PC-3 (cell line): ENCODE results near the gene CORO2B. TPM values are rescaled to one million over a fixed set of nuclear protein-coding genes. Genes with fewer than 3 reads are reported as not detected.

Experiments
- ATAC-seq: fragments of 200-7000 bp; cut with Tn5 transposase; 2 replicates; pipeline ENCODE4 v1.9.1; 2020; ENCODE audit warnings: mild to moderate bottlenecking, moderate library complexity
- BruUV-seq: library from RNA; stranded (reverse); fragments of 400-500 nt; replicated peaks from 2 replicates; lab custom pipeline; 2021; lab: Mats Ljungman, UMichigan
- CTCF ChIA-PET: fragments of 300-600 bp; sonication (Branson Sonifier 250); formaldehyde crosslinking; loops from one replicate; lab custom pipeline; 2022; ENCODE audit warnings: antibody characterized with exemption; lab: Charles Lee
- POLR2A ChIA-PET: fragments of 300-600 bp; sonication (Branson Sonifier 250); formaldehyde crosslinking; loops from one replicate; lab custom pipeline; 2022; ENCODE audit warnings: antibody characterized with exemption; ENCODE audit not compliant: unreplicated experiment; lab: Charles Lee
- DNase-seq: peaks from one replicate; pipeline ENCODE4 v3.0.0-alpha.2; 2015
- H2AFZ ChIP-seq: fragments of 300-600 bp; sonication (generic); 2 replicates; pipeline ENCODE4 v1.6.0; 2016; ENCODE audit warnings: antibody characterized with exemption, low read length
- H3F3A ChIP-seq: fragments of 300-600 bp; sonication (generic); one replicate; pipeline ENCODE4 v1.6.0; 2017; ENCODE audit warnings: antibody characterized with exemption, low read length, control low read depth, mild to moderate bottlenecking; ENCODE audit not compliant: unreplicated experiment
- H3K27ac ChIP-seq: fragments of 300-600 bp; sonication (generic); 2 replicates; pipeline ENCODE4 v1.5.1; 2016; ENCODE audit warnings: mild to moderate bottlenecking, low read length
- H3K27me3 ChIP-seq: fragments of 300-600 bp; sonication (generic); 2 replicates; pipeline ENCODE4 v1.6.1; 2016; ENCODE audit warnings: low read length, mixed read lengths
- H3K36me3 ChIP-seq: fragments of 300-600 bp; sonication (generic); 2 replicates; pipeline ENCODE4 v1.6.1; 2016; ENCODE audit warnings: low read depth, mixed run types, low read length, mixed read lengths
- H3K4me1 ChIP-seq: fragments of 300-600 bp; sonication (generic); 2 replicates; pipeline ENCODE4 v1.5.1; 2016; ENCODE audit warnings: low read length; ENCODE audit not compliant: insufficient read depth
- H3K4me2 ChIP-seq: fragments of 300-600 bp; sonication (generic); 2 replicates; pipeline ENCODE4 v1.6.0; 2016; ENCODE audit warnings: low read length
- H3K4me3 ChIP-seq: fragments of 300-600 bp; sonication (generic); 2 replicates; pipeline ENCODE4 v1.5.1; 2016; ENCODE audit warnings: mild to moderate bottlenecking, low read length, mixed read lengths
- H3K79me2 ChIP-seq: fragments of 300-600 bp; sonication (generic); 2 replicates; pipeline ENCODE4 v1.6.1; 2017; ENCODE audit warnings: low read length, mixed read lengths
- H3K9ac ChIP-seq: fragments of 300-600 bp; sonication (generic); 2 replicates; pipeline ENCODE4 v1.6.0; 2016; ENCODE audit warnings: mild to moderate bottlenecking, low read length
- H3K9me2 ChIP-seq: fragments of 300-600 bp; sonication (generic); replicated peaks from 2 replicates; pipeline ENCODE4 v1.6.1; 2016; ENCODE audit warnings: mixed run types, low read length, mixed read lengths
- H3K9me3 ChIP-seq: fragments of 300-600 bp; sonication (generic); 2 replicates; pipeline ENCODE4 v1.6.1; 2016; ENCODE audit warnings: low read length, mixed read lengths
- H4K20me1 ChIP-seq: fragments of 300-600 bp; sonication (generic); 2 replicates; pipeline ENCODE4 v1.6.1; 2016; ENCODE audit warnings: low read length, mixed read lengths
- EZH2 ChIP-seq: fragments of 300-600 bp; sonication (generic); IDR thresholded peaks from one replicate; pipeline ENCODE4 v1.6.1; 2017; ENCODE audit warnings: antibody characterized with exemption, mild to moderate bottlenecking, low read length; ENCODE audit not compliant: unreplicated experiment
- EZH2phosphoT487 ChIP-seq: fragments of 300-600 bp; sonication (generic); IDR thresholded peaks from 2 replicates; pipeline ENCODE4 v1.6.1; 2018; ENCODE audit warnings: mild to moderate bottlenecking, antibody characterized with exemption, low read length, borderline replicate concordance
- intact Hi-C: fragments of 100-400 bp; cut with micrococcal nuclease; formaldehyde crosslinking; loops from 2 replicates; pipeline ENCODE4 v1.9.0; 2023
- total RNA-seq: library from RNA; depleted of rRNA; stranded (reverse); fragments of >200 nt; gene quantifications from 2 replicates; pipeline ENCODE4 v1.2.3, GENCODE V29; 2014
- TF ChIP-seq, protein P1 (sequence below): fragments of 300-600 bp; sonication (generic); conservative IDR thresholded peaks from 2 replicates; pipeline ENCODE4 v1.5.1; 2017; ENCODE audit warnings: antibody characterized with exemption, low read depth, mild to moderate bottlenecking, low read length

Gene CORO2B
- total RNA-seq, 1 experiment from 2014 or later, result 0.66 TPM

DNA sequence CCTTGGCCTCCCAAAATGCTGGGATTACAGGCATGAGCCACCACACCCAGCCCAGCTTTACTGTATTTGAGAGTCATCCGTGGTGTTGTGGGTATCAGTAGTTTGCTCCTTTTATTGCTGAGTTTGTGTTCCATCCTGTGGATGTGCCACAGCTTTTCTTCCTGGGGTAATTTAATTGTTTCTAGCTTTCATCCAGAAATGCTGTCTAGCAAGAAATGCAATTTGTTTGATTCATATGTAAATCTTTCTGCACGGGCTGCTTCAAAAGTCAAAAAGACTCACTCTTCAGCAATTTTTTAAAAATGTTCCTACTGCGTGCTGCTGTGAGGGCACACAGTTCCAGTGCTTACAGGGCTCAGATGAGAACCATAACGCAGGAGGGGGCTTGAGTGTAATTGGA, 47.1 kb downstream of the CORO2B start:
- CTCF ChIA-PET, result no interaction called here
- no peak for ATAC-seq
- Histone ChIP-seq H3K27me3 (no peaks in the 10 kb centered on the region), H3K27ac (no peak overlapping the region), H2AFZ (no peak overlapping the region), H4K20me1 (no peaks in the 10 kb centered on the region), H3K36me3 (no peaks in the 10 kb centered on the region), H3F3A (no peaks in the 10 kb centered on the region), H3K9ac (no peak overlapping the region), H3K9me2 (no peaks in the 10 kb centered on the region), H3K9me3 (no peaks in the 10 kb centered on the region), H3K79me2 (no peaks in the 10 kb centered on the region), H3K4me2 (no peak overlapping the region), H3K4me1 (peaks cover 4% of the 10 kb centered on the region; the same call in 1 of the 2 replicates), H3K4me3 (no peak overlapping the region)
- no peak for DNase-seq
- TF ChIP-seq EZH2phosphoT487, result no peak
- TF ChIP-seq, protein P1, sequence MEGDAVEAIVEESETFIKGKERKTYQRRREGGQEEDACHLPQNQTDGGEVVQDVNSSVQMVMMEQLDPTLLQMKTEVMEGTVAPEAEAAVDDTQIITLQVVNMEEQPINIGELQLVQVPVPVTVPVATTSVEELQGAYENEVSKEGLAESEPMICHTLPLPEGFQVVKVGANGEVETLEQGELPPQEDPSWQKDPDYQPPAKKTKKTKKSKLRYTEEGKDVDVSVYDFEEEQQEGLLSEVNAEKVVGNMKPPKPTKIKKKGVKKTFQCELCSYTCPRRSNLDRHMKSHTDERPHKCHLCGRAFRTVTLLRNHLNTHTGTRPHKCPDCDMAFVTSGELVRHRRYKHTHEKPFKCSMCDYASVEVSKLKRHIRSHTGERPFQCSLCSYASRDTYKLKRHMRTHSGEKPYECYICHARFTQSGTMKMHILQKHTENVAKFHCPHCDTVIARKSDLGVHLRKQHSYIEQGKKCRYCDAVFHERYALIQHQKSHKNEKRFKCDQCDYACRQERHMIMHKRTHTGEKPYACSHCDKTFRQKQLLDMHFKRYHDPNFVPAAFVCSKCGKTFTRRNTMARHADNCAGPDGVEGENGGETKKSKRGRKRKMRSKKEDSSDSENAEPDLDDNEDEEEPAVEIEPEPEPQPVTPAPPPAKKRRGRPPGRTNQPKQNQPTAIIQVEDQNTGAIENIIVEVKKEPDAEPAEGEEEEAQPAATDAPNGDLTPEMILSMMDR, result no peak
- TF ChIP-seq EZH2, result no peak
- intact Hi-C loops, result no loop called here
- POLR2A ChIA-PET, result no interaction called here
- no TSS peak for BruUV-seq

DNA sequence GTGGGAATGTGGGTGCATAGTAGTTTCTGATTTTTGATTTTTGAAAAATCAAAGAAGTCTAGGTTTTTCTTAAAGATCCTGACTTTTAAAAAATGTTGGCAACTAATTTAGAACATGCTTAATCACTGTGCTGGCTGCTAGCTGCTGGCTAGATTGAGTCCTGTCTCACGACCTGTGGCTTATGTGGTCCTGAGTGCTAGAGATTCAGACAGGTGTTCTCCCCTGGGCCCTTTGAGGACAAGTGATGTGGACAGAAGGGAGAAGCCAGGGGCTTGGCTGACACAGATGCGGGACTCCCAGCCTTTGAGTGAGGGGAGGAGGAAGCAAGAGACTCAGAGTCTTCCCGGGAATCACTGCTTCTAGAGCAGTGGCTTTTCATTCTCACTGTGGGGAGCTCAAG, 47.5 kb downstream of the CORO2B start:
- POLR2A ChIA-PET, result no interaction called here
- DNase-seq (no peak), ATAC-seq (no peak)
- Histone ChIP-seq H3K4me2 (no peak overlapping the region), H3K27me3 (no peaks in the 10 kb centered on the region), H3K4me1 (peaks cover 4% of the 10 kb centered on the region; the same call in 1 of the 2 replicates), H3K4me3 (no peak overlapping the region), H3K36me3 (no peaks in the 10 kb centered on the region), H3K79me2 (no peaks in the 10 kb centered on the region), H2AFZ (no peak overlapping the region), H3F3A (no peaks in the 10 kb centered on the region), H3K27ac (no peak overlapping the region), H4K20me1 (no peaks in the 10 kb centered on the region), H3K9me3 (no peaks in the 10 kb centered on the region), H3K9ac (no peak overlapping the region), H3K9me2 (no peaks in the 10 kb centered on the region)
- CTCF ChIA-PET, result interaction anchor here (0.6 kb wide), 1 partner anchor 12 kb away, joined by 3 read pairs; no protein-coding TSS in a partner anchor
- intact Hi-C loops, result no loop called here
- TF ChIP-seq, protein P1, result no peak
- TF ChIP-seq EZH2phosphoT487 (no peak), EZH2 (no peak)
- BruUV-seq, result no TSS peak

DNA sequence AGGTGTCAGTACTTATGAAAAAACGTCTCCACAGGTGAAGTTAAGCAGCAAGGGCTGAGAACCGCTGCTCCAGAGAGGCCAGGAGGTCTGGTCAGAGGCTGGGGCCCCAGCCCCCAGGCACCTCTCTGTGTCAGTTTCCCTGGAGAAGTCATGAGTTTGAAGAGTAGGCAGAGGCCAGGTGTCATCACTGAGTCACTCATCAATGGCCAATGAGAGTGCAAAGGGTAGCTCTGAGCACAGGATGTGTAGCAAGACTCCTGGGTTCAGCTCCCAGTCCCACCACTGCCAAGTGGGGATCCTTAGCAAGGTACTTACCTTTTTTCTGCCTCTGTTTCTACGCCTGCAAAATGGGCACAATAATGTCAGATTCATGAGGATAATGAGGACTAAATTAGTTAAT, 47.9 kb downstream of the CORO2B start:
- Histone ChIP-seq H3K4me1 (peaks cover 4% of the 10 kb centered on the region; the same call in 1 of the 2 replicates), H2AFZ (no peak overlapping the region), H3K4me3 (no peak overlapping the region), H3K36me3 (no peaks in the 10 kb centered on the region), H3K27me3 (no peaks in the 10 kb centered on the region), H4K20me1 (no peaks in the 10 kb centered on the region), H3K9ac (no peak overlapping the region), H3F3A (no peaks in the 10 kb centered on the region), H3K9me3 (no peaks in the 10 kb centered on the region), H3K9me2 (no peaks in the 10 kb centered on the region), H3K27ac (no peak overlapping the region), H3K79me2 (no peaks in the 10 kb centered on the region), H3K4me2 (no peak overlapping the region)
- TF ChIP-seq EZH2, result no peak
- TF ChIP-seq, protein P1, result no peak
- no peak for TF ChIP-seq EZH2phosphoT487
- ATAC-seq, result no peak
- ChIA-PET POLR2A (no interaction called here), CTCF (interaction anchor here (0.6 kb wide), 1 partner anchor 12 kb away, joined by 3 read pairs; no protein-coding TSS in a partner anchor)
- peak; percentile 11 for DNase-seq
- BruUV-seq, result no TSS peak
- intact Hi-C loops, result no loop called here
